ENCODE measurements around the gene STAMBPL1.
"Not testable (repeated sequence)": the region's sequence is repeated elsewhere in the genome, so short reads cannot be mapped to it uniquely, and the experiment has no call there.

STAMBPL1 gene

GRCh38 chr10:88879534-88880281, at the start of gene STAMBPL1:
Gene STAMBPL1 (plus strand): TSS chr10:88880245. CDS start chr10:88901709, 21,464 bp downstream.
- Histone ChIP-seq H3K36me3 (ENCODE audit: insufficient read depth, low read length) (no peaks in the 10 kb centered on the region), H3K9ac (ENCODE audit: insufficient read length) (peak within 1 kb of the TSS; percentile 57), H3K4me3 (peak within 1 kb of the TSS; percentile 81), H3K9me3 (ENCODE audit: low read depth, low read length) (no peaks in the 10 kb centered on the region), H3K27ac (no peak within 1 kb of the TSS)
- no peak for TF ChIP-seq EZH2 (IDR thresholded peaks at IDR 0.05)
- TF ChIP-seq FOXP2 (optimal IDR thresholded peaks at IDR 0.05; ENCODE audit: control extremely low read depth, extremely low read length, insufficient read depth) = no peak
- no peak for TF ChIP-seq POLR2AphosphoS5 (IDR thresholded peaks at IDR 0.05; ENCODE audit: borderline replicate concordance, low read depth, low read length)
- DNase-seq (ENCODE audit: low read depth, low spot score) = no peak

GRCh38 chr10:88830643-88831268, 49.3 kb upstream of the STAMBPL1 start:
- no peak for DNase-seq (ENCODE audit: low read depth, low spot score)
- no peak for TF ChIP-seq EZH2 (IDR thresholded peaks at IDR 0.05)
- no peak for TF ChIP-seq FOXP2 (optimal IDR thresholded peaks at IDR 0.05; ENCODE audit: control extremely low read depth, extremely low read length, insufficient read depth)
- no peak for TF ChIP-seq POLR2AphosphoS5 (IDR thresholded peaks at IDR 0.05; ENCODE audit: borderline replicate concordance, low read depth, low read length)
- no peaks in the 10 kb centered on the region for H3K36me3 ChIP-seq (ENCODE audit: insufficient read depth, low read length)
- no peak overlapping the region for H3K9ac ChIP-seq (ENCODE audit: insufficient read length)
- H3K4me3 ChIP-seq = no peak overlapping the region
- H3K9me3 ChIP-seq (ENCODE audit: low read depth, low read length) = no peaks in the 10 kb centered on the region
- H3K27ac ChIP-seq = no peak overlapping the region

GRCh38 chr10:88831709-88832108, 48.3 kb upstream of the STAMBPL1 start:
- H3K27ac ChIP-seq = no peak overlapping the region
- no peaks in the 10 kb centered on the region for H3K36me3 ChIP-seq (ENCODE audit: insufficient read depth, low read length)
- H3K9ac ChIP-seq (ENCODE audit: insufficient read length) = no peak overlapping the region
- no peak for DNase-seq (ENCODE audit: low read depth, low spot score)
- H3K9me3 ChIP-seq (ENCODE audit: low read depth, low read length) = no peaks in the 10 kb centered on the region
- no peak overlapping the region for H3K4me3 ChIP-seq
- no peak for TF ChIP-seq FOXP2 (optimal IDR thresholded peaks at IDR 0.05; ENCODE audit: control extremely low read depth, extremely low read length, insufficient read depth)
- TF ChIP-seq POLR2AphosphoS5 (IDR thresholded peaks at IDR 0.05; ENCODE audit: borderline replicate concordance, low read depth, low read length) = no peak
- TF ChIP-seq EZH2 (IDR thresholded peaks at IDR 0.05) = no peak

GRCh38 chr10:88832376-88832775, 47.7 kb upstream of the STAMBPL1 start:
- Histone ChIP-seq H3K27ac (no peak overlapping the region), H3K4me3 (no peak overlapping the region)
- no peak for DNase-seq (ENCODE audit: low read depth, low spot score)

GRCh38 chr10:88833156-88833555, 46.9 kb upstream of the STAMBPL1 start:
- Histone ChIP-seq H3K27ac (no peak overlapping the region), H3K9me3 (ENCODE audit: low read depth, low read length) (no peaks in the 10 kb centered on the region), H3K36me3 (ENCODE audit: insufficient read depth, low read length) (no peaks in the 10 kb centered on the region), H3K4me3 (no peak overlapping the region), H3K9ac (ENCODE audit: insufficient read length) (no peak overlapping the region)
- TF ChIP-seq POLR2AphosphoS5 (IDR thresholded peaks at IDR 0.05; ENCODE audit: borderline replicate concordance, low read depth, low read length) (no peak), EZH2 (IDR thresholded peaks at IDR 0.05) (no peak), FOXP2 (optimal IDR thresholded peaks at IDR 0.05; ENCODE audit: control extremely low read depth, extremely low read length, insufficient read depth) (no peak)
- no peak for DNase-seq (ENCODE audit: low read depth, low spot score)

More at GRCh38 chr10:88832376-88832775, 47.7 kb upstream of the STAMBPL1 start:
- Histone ChIP-seq H3K36me3 (ENCODE audit: insufficient read depth, low read length) (no peaks in the 10 kb centered on the region), H3K9me3 (ENCODE audit: low read depth, low read length) (no peaks in the 10 kb centered on the region), H3K9ac (ENCODE audit: insufficient read length) (no peak overlapping the region)
- TF ChIP-seq EZH2 (IDR thresholded peaks at IDR 0.05) (no peak), POLR2AphosphoS5 (IDR thresholded peaks at IDR 0.05; ENCODE audit: borderline replicate concordance, low read depth, low read length) (no peak), FOXP2 (optimal IDR thresholded peaks at IDR 0.05; ENCODE audit: control extremely low read depth, extremely low read length, insufficient read depth) (no peak)

- no peak overlapping the region for H3K27ac ChIP-seq
- H3K36me3 ChIP-seq (ENCODE audit: insufficient read depth, low read length) = no peaks in the 10 kb centered on the region
- H3K9me3 ChIP-seq (ENCODE audit: low read depth, low read length) = no peaks in the 10 kb centered on the region
- no peak overlapping the region for H3K4me3 ChIP-seq
- DNase-seq (ENCODE audit: low read depth, low spot score) = no peak
- no peak for TF ChIP-seq FOXP2 (optimal IDR thresholded peaks at IDR 0.05; ENCODE audit: control extremely low read depth, extremely low read length, insufficient read depth)
- TF ChIP-seq POLR2AphosphoS5 (IDR thresholded peaks at IDR 0.05; ENCODE audit: borderline replicate concordance, low read depth, low read length) = no peak
- no peak for TF ChIP-seq EZH2 (IDR thresholded peaks at IDR 0.05)
- no peak overlapping the region for H3K9ac ChIP-seq (ENCODE audit: insufficient read length)
Observed at GRCh38 chr10:88833723-88834122, 46.3 kb upstream of the STAMBPL1 start.

GRCh38 chr10:88835096-88835909, 44.7 kb upstream of the STAMBPL1 start:
- DNase-seq (ENCODE audit: low read depth, low spot score) = peak; percentile 22
- no peak overlapping the region for H3K27ac ChIP-seq
- H3K4me3 ChIP-seq = no peak overlapping the region
- H3K9me3 ChIP-seq (ENCODE audit: low read depth, low read length) = no peaks in the 10 kb centered on the region
- no peaks in the 10 kb centered on the region for H3K36me3 ChIP-seq (ENCODE audit: insufficient read depth, low read length)
- H3K9ac ChIP-seq (ENCODE audit: insufficient read length) = no peak overlapping the region
- TF ChIP-seq EZH2 (IDR thresholded peaks at IDR 0.05) = no peak
- no peak for TF ChIP-seq FOXP2 (optimal IDR thresholded peaks at IDR 0.05; ENCODE audit: control extremely low read depth, extremely low read length, insufficient read depth)
- no peak for TF ChIP-seq POLR2AphosphoS5 (IDR thresholded peaks at IDR 0.05; ENCODE audit: borderline replicate concordance, low read depth, low read length)

GRCh38 chr10:88835910-88836221, 44.2 kb upstream of the STAMBPL1 start:
- Histone ChIP-seq H3K9ac (ENCODE audit: insufficient read length) (no peak overlapping the region), H3K9me3 (ENCODE audit: low read depth, low read length) (no peaks in the 10 kb centered on the region), H3K27ac (no peak overlapping the region), H3K4me3 (no peak overlapping the region), H3K36me3 (ENCODE audit: insufficient read depth, low read length) (no peaks in the 10 kb centered on the region)
- DNase-seq (ENCODE audit: low read depth, low spot score) = no peak
- TF ChIP-seq POLR2AphosphoS5 (IDR thresholded peaks at IDR 0.05; ENCODE audit: borderline replicate concordance, low read depth, low read length) = no peak
- no peak for TF ChIP-seq FOXP2 (optimal IDR thresholded peaks at IDR 0.05; ENCODE audit: control extremely low read depth, extremely low read length, insufficient read depth)
- no peak for TF ChIP-seq EZH2 (IDR thresholded peaks at IDR 0.05)

GRCh38 chr10:88837632-88838031, 42.4 kb upstream of the STAMBPL1 start:
- H3K4me3 ChIP-seq; H3K9ac ChIP-seq (ENCODE audit: insufficient read length); H3K9me3 ChIP-seq (ENCODE audit: low read depth, low read length); H3K27ac ChIP-seq; DNase-seq (ENCODE audit: low read depth, low spot score); H3K36me3 ChIP-seq (ENCODE audit: insufficient read depth, low read length): not testable (repeated sequence)

All from SK-N-MC (cell line).